ENCODE measurements around the gene KISS1. TPM values are rescaled to one million over a fixed set of nuclear protein-coding genes. Genes with fewer than 3 reads are reported as not detected.

KISS1 gene
- total RNA-seq, 4 donors from 2014 or later = not detected

DNA sequence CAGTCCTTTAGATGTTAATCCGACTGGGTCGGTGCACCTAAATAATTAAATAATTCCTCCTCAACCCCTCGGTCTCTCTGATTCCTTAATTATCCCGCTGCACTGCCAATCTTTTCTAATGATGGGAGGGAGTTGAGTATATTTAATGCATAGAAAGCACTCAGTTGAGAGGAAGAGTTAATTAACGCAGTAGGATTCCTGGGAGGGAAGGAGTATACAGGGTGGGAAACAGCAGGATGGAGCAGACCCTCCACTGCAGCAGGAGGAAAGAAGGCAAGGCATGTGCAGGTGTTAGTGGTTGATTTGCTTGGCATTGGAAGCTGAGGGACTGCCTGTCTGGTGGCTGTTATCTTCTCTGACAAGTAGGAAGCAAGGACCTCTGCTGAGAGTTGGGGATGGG, 20.2 kb downstream of the KISS1 start:
- WGBS, 2 donors (ENCODE audit: low coverage in 1 of 2) = 78 to 96% methylated on average over 4 to 5 of the region's 5 CpGs
- Histone ChIP-seq H3K4me1 (no peaks in the 10 kb centered on the region), H3K4me3 (no peak overlapping the region), H3K36me3 (no peaks in the 10 kb centered on the region), H3K9me3 (no peaks in the 10 kb centered on the region), H3K27ac (no peak overlapping the region), H3K27me3 (peaks cover 10% of the 10 kb centered on the region)
- TF ChIP-seq EP300 (IDR thresholded peaks at IDR 0.05; ENCODE audit: low read depth) = no peak
- intact Hi-C loops (cut with DNase I; ENCODE audit: low total_unique reads) (no loop called here), in situ Hi-C loops (cut with MboI; ENCODE audit: low pct_ligation_motif_present in 1 of 4, low pct_unique_long_range_greater_than_20kb in 1 of 4, low sequenced_read_pairs in 3 of 4) (no loop called here)
- DNase-seq = no peak

DNA sequence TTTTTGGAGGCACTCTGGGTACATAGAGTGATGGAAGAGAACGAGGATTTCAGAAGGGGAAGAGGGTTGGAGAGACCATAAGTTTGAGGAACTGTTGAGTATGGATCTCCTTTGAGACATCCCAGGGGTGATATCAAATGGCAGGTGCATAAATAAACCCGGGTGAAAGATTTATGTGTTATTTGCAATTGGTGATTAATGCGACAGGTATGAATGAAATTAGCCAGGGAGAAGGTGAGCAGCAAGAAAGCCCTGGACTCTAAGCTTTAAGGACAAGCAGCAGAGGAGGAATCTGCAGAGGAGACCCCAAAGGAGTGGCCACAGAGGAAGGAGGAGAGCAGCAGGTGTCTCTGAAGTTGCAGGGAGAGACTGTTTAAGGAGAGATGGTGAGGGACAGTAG, 21.3 kb downstream of the KISS1 start:
- intact Hi-C loops (cut with DNase I; ENCODE audit: low total_unique reads) (no loop called here), in situ Hi-C loops (cut with MboI; ENCODE audit: low pct_ligation_motif_present in 1 of 4, low pct_unique_long_range_greater_than_20kb in 1 of 4, low sequenced_read_pairs in 3 of 4) (no loop called here)
- Histone ChIP-seq H3K4me3 (no peak overlapping the region), H3K27me3 (peaks cover 10% of the 10 kb centered on the region), H3K36me3 (no peaks in the 10 kb centered on the region), H3K27ac (no peak overlapping the region), H3K4me1 (no peaks in the 10 kb centered on the region), H3K9me3 (peaks cover 0 to 5% of the 10 kb centered on the region in 2 donors)
- no peak for DNase-seq
- no peak for TF ChIP-seq EP300 (IDR thresholded peaks at IDR 0.05; ENCODE audit: low read depth)
- TF ChIP-seq, protein P1, sequence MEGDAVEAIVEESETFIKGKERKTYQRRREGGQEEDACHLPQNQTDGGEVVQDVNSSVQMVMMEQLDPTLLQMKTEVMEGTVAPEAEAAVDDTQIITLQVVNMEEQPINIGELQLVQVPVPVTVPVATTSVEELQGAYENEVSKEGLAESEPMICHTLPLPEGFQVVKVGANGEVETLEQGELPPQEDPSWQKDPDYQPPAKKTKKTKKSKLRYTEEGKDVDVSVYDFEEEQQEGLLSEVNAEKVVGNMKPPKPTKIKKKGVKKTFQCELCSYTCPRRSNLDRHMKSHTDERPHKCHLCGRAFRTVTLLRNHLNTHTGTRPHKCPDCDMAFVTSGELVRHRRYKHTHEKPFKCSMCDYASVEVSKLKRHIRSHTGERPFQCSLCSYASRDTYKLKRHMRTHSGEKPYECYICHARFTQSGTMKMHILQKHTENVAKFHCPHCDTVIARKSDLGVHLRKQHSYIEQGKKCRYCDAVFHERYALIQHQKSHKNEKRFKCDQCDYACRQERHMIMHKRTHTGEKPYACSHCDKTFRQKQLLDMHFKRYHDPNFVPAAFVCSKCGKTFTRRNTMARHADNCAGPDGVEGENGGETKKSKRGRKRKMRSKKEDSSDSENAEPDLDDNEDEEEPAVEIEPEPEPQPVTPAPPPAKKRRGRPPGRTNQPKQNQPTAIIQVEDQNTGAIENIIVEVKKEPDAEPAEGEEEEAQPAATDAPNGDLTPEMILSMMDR (IDR thresholded peaks at IDR 0.05) = no peak
- no peak for TF ChIP-seq POLR2A (IDR thresholded peaks at IDR 0.05)
- no peak for TF ChIP-seq POLR2AphosphoS5 (IDR thresholded peaks at IDR 0.05)
- 56 to 70% methylated on average over 3 of the region's 3 CpGs for WGBS, 2 donors (ENCODE audit: low coverage in 1 of 2)

DNA sequence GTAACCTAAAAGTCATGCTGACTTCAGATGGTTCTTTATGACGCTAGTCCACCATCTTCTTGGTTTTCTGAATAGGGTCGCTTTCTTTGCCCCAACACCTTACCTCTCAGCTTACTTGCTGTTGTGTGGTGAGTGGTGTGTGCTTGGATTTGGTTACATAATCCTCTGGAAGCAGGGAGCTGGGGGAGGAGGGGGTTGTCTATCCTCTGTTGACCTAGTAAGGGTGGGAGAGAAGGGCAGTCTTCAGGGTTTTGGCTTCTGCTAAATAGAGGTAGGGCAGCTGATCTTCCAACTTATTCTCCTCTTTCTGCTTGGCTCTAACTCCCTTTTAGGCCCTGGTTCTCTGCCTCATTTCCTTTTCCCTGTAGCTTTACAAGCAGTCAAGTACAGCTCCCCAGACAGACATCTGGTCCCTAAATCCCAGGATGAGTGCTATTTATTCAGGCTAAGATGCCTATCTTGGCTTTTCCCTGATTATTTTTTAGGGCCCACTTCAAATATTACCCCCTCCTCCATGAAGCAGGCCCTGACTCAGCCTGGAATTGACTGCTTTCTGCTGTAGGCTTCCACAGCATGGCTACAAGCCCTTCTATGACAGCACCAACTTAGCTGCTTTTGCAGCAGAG, 23.8 kb downstream of the KISS1 start:
- WGBS, 2 donors (ENCODE audit: low coverage in 1 of 2) = 80 to 87% methylated on average over 1 to 2 of the region's 2 CpGs
- Histone ChIP-seq H3K36me3 (no peaks in the 10 kb centered on the region), H3K4me1 (no peaks in the 10 kb centered on the region), H3K4me3 (no peak overlapping the region), H3K27ac (no peak overlapping the region), H3K27me3 (peaks cover 10% of the 10 kb centered on the region), H3K9me3 (peaks cover 5 to 6% of the 10 kb centered on the region in 2 donors)
- in situ Hi-C loops (cut with MboI; ENCODE audit: low pct_ligation_motif_present in 1 of 4, low pct_unique_long_range_greater_than_20kb in 1 of 4, low sequenced_read_pairs in 3 of 4) = no loop called here
- TF ChIP-seq POLR2AphosphoS5 (IDR thresholded peaks at IDR 0.05) (no peak), EP300 (IDR thresholded peaks at IDR 0.05; ENCODE audit: low read depth) (no peak), POLR2A (IDR thresholded peaks at IDR 0.05) (no peak)
- TF ChIP-seq, protein P1 (IDR thresholded peaks at IDR 0.05) = no peak
- intact Hi-C loops (cut with DNase I; ENCODE audit: low total_unique reads) = no loop called here
- no peak for DNase-seq

DNA sequence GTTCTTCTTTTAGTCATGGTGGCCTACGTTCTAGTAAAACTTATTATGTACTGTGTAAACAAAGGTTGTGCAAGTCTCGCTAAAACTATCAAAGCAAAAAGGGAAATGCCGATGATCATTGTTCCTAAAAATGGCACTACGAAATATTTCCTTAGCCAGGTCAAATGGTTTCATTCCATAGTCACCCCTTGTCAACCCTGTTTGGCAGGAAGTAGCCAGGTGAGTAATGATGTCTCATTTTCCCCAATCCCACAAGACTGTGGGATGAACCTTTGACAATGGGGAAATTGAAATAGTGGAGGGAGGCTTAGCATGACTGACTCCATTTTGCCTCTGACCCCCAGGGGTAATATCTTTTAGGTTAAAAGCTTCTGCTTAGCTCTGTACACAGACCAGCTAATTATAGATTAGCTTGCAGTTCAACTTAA, 24.5 kb downstream of the KISS1 start:
- TF ChIP-seq POLR2A (IDR thresholded peaks at IDR 0.05) (no peak), POLR2AphosphoS5 (IDR thresholded peaks at IDR 0.05) (no peak), EP300 (IDR thresholded peaks at IDR 0.05; ENCODE audit: low read depth) (no peak)
- TF ChIP-seq, protein P1 (IDR thresholded peaks at IDR 0.05) = no peak
- no peak for DNase-seq
- Histone ChIP-seq H3K27me3 (peaks cover 10% of the 10 kb centered on the region), H3K36me3 (no peaks in the 10 kb centered on the region), H3K27ac (no peak overlapping the region), H3K9me3 (peaks cover 5 to 6% of the 10 kb centered on the region in 2 donors), H3K4me1 (no peaks in the 10 kb centered on the region), H3K4me3 (no peak overlapping the region)
- in situ Hi-C loops (cut with MboI; ENCODE audit: low pct_ligation_motif_present in 1 of 4, low pct_unique_long_range_greater_than_20kb in 1 of 4, low sequenced_read_pairs in 3 of 4) = no loop called here
- intact Hi-C loops (cut with DNase I; ENCODE audit: low total_unique reads) = no loop called here
- 54 to 57% methylated on average over 4 of the region's 4 CpGs for WGBS, 2 donors (ENCODE audit: low coverage in 1 of 2)

Measured in transverse colon (tissue), 4 donors.